NCI-H2171 (cell line): ENCODE data around the gene RIT1.

Source experiments
- DNase-seq: peaks from one replicate; lab custom pipeline; 2025; lab: John Stamatoyannopoulos, UW

The RIT1 gene

DNA sequence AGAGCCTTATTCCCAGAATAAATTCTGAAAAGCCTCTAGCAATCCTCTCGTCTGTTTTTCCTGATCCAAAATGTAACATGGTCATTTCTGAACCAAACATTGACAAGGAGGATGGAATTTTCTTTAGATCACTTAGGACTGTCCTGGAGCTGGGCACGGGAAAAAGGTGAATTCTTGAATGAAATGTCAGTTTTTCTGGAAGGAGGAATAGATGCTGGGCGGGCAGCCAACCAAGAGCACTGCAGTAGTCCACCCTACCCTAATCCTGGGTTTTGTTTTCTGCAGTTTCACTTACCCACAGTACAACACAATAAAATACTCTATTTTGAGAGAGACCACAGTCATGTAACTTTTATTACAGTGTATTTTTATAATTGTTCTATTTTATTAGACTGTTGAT lies 20.9 kb downstream of the RIT1 start:
- DNase-seq = no peak

DNA sequence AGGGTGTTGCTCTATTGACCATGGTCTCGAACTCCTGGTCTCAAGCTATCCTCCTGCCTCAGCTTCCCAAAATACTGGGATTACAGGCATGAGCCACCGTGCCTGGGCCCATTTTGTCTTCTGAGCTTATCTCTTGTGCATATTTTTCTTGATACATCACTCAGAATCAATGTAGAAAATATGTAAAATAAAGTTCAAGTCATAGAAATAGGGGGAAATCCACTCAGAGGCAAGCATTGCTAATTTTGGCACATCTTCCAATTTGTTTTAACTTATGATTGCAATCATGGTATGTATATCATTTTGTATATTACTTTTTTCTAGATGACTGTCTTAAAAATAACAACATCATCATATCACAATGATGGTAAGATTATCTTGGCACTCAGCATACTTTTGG lies 21.6 kb downstream of the RIT1 start:
- no peak for DNase-seq

DNA sequence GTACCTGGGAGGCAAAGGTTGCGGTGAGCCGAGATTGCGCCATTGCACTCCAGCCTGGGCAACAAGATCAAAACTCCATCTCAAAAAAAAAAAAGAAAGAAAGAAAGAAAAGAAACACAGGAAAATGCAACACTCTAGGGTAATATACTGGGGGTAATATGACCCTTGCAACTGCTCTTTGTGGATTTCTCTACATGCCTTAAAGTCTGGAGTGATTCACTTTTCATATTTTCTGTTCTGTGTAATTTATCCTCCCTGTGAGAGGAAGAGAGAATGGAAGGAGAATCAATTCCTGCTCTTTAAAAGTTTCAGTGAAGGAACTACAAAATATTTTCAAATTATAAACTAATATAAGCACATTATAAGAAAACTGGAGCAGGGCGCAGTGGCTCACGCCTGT lies 22.7 kb downstream of the RIT1 start:
- DNase-seq = no peak

DNA sequence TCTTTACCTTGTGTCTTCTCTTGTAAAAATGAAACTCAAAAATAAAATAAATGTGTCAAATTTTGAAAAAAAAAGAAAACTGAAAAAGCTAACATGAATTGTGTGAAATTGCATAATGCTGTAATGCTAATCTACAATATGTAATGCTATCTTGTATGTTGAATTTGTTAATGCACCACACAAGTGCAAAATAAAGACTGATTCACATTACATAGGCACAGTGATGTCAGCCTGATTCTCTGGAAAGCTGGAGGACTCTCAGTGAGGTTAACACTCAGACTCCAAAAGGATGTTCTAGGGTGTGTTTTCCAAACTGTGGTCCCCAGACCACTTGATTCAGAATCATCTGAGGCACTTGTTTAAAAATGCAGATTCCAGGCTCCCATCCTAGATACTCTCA lies 26.2 kb downstream of the RIT1 start:
- no peak for DNase-seq

DNA sequence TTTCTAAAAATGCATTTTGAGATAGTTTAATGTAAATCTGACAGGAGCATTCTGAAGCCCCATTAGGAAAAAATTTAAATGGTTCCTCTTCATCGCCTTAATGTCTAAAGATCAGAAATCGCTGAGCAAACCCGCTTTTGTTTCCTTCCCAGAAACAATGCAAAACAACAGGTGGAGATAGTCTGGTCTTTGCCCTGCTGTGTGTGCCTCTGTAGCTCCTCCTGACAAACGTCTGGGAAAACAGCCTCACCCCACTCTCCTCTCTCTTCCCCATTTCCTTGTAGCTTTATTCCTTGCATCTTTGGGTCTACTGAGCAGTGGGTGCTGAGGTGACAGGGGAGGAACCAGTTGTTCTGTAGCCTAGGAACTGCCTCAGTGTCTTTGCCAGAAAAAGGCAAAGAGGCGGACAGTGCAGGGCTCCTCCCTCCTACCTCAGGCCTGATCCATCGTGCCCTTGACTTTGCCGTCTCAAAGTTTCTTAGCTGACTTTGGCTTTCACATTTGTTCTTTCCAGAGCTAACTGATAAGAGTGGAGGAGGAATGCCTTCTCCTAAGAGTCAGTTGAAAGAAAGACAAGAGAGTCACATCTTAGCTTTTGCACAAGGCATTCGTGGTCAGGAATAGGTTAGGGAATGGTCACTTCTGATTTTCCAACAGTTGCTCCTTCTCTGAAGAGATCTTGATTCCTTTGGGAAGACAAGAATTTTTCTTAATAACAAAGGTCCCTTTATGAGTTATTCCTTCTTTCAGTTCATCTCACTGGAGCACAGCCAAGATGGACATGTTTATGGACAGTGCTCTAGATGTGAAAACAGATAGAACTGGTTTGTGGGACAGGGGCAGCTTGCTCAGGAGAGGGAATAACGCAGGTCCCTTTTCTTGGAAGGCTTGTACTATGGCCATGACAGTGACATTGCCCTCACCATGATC lies 26.9 kb downstream of the RIT1 start:
- no peak for DNase-seq

DNA sequence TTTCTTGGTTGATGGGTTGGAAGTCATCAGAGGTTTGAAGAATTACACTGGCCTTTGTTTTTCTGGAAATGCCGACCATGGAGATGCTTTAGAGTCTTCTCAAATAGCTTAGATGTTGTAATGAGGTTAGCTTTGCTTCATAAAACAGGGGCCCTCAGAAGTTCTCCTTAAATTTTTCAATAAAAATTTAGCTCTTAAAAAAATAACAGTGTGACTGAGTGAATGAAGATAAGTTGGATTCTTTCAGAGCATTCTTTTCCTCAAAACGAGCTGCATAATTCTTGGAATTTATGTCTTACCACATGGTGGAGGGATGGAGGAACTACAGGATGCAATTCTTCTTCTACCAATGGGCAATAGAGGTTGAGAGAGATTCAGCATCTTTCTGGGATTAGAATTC lies 28.4 kb downstream of the RIT1 start:
- DNase-seq = no peak

DNA sequence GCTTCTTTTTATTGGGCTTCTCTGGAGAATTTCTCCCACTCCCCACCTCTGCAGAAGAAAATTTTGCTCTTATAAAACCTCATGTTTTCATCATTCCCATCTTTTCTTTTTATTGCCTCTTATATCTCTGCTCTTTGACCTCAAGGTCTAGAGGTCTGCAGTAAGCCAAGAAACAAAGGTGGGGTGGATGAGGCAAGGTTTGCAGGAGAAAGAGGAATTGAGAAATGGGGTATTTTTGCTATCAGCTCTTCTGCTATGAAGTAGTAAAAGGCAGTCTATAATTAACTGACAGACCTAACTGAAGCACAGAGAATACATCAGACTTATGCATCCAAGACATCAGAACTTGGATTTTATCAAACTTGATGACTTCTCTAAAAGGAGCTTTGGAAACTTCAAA lies 28.9 kb downstream of the RIT1 start:
- no peak for DNase-seq

DNA sequence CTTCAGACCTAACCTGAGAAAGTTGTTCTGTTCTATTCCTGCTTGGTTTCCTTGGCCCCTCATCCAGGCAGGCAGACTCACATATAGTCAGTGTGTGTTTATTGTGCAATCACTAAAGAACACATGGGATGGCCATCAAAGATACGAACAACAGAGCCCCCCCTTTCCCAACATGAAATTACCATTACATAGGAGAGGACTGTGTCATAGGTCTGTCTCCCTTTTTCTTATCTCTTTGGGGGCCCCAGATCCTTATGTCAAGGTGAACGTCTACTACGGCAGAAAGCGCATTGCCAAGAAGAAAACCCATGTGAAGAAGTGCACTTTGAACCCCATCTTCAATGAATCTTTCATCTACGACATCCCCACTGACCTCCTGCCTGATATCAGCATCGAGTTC lies 30.2 kb downstream of the RIT1 start:
- DNase-seq = no peak

DNA sequence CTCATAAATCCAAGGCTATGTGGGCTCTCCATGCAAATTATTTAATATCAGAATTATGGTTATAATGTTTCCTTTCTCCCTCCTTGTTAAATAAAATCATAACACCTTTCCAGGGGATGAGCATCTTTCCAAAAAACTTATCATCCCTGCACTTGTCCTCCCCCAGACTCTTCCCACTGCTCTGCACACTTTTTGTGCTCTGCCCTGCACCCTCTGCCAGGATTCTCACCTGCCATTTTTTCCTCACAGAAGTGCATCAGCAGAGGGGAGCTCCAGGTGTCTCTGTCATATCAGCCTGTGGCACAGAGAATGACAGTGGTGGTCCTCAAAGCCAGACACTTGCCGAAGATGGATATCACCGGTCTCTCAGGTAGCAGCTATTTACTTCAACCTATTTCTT lies 30.9 kb downstream of the RIT1 start:
- DNase-seq = no peak

DNA sequence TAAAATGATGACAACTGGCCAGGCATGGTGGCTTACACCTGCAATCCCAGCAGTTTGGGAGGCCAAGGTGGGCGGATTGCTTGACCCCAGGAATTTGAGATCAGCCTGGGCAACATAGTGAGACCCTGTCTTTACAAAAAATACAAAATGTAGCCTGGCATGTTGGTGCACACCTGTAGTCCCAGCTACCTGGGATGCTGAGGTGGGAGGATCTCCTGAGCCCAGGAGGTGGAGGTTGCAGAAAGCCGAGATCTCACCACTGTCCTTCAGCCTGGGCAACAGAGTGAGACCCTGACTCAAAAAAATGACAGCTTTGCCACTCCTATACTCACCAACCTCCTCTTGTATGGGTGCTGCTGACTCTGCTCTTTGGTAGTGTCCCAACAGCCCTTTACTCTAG lies 33.2 kb downstream of the RIT1 start:
- no peak for DNase-seq

DNA sequence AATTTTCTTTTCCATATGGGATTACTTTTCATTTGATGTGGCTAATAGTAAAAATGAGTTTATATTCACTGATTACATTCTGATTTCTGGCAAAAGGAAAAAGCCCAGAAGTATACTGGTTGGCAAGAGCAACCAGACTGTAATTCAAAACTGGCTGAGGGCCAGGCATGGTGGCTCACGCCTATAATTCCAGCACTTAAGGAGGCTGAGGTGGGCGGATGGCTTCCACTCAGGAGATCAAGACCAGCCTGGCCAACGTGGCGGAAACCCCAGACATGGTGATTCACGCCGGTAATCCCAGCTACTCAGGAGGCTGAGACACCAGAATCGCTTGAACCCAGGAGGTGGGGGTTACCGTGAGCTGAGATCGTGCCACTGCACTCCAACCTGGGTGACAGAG lies 37.3 kb downstream of the RIT1 start:
- no peak for DNase-seq

DNA sequence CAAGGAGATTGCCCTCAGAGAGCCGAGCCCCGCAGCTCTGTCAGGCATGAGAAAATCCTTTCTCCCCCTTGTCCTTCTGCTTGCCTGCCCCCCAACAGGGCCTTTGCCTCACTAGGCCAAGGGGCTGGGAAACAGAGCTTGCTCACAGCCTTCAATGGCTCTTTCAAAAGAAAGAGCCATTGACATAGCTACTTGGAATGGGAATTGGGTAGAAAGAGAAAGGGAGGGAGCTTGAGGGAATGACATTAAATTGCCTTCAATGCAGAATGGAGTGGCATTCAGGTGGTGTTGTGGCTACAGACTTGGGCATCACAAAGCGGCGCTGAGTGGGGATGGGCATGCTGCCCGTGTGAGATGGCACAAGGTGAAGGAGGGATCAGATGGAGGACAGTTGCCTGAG lies 38.6 kb downstream of the RIT1 start:
- no peak for DNase-seq

DNA sequence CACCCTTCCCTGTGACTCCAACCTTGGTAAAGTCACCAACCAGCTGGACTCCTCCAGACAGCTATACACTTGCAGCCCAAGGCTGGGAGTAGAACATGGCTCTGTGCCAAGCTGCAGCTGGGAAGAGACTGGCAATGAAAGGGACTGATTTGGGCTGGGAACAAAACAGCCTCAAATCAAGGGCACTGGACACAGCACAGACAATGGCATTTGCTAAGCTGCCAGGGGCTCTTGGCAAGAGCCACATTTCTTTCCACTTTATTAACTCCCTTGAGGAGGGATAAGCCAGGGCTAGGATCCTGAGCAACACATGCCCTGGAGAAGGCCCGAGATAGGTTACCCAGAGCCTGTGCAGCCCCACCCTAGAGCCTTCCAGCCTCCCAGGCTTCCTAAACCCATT lies 39.8 kb downstream of the RIT1 start:
- peak; percentile 37 for DNase-seq

DNA sequence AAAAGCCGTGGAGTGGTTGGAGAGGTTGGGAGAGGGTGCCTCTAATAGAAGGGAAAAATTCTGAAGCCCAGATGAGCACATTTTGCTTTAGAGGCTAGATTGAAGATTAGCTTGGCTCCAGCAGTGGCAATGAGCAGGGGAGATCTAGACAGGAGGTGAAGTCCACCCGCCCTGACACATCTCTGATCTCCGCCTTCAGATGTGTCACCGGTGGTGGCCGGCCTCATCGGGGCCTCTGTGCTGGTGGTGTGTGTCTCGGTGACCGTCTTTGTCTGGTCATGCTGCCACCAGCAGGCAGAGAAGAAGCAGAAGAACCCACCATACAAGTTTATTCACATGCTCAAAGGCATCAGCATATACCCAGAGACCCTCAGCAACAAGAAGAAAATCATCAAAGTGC lies 43.4 kb downstream of the RIT1 start:
- DNase-seq = no peak

DNA sequence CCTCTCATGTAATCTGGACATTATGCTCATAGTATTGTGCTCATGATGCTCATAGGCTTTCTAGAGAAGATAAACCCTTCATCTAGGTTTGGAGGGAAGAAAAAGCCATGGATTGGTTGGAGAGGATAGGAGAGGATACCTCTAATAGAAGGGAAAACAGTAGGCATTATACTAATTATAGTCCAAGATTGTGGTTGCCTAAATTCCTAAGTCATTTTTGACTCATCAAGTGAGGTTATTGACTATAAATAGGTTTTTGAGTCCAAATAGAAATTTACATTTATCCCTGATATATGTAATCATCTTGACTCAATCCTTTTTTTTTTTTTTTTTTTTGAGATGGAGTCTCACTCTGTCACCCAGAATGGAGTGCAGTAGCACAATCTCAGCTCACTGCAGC lies 46.8 kb downstream of the RIT1 start:
- DNase-seq = no peak

DNA sequence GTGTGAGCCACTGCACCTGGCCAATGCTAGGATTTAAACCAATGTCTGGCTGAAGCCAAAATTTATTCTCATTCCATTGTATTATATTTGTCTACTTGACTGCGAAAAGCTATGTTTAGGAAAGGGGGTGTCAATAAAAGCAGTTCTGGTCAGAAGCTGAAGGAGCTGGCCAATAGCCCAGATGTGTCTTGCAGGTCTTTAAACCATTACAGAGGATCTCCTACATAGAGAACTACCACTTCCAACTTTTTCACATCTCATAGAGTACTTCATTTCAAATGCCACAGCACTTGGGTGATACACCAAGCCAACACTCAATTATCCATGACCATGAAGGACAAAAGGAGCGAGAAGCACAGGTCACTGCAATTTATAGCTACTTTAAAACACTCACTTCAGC lies 49.3 kb downstream of the RIT1 start:
- no peak for DNase-seq

DNA sequence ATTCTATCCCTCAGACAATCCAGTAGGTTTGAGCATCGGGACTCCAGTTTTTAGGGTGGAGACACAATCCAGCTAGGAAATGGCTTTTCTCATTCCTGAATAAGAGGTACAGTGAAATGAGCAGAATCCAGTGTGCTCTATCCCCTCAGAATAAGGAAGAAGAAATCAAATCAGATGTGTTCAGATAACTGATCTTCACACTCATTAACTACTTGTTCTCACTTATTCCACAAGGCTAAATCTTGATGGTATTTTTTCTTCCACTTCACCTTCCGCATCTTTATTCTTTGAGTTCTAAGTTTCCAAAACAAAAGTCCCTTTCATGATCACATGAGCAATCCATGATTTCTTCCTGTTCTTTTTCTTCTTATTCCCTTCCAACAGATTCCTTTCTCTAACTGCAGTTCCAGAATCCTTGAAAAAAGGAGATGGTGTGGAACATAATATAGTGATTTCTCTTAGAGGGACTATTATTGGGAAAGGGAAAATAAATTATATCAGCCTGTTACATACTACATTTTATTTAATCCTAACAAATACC lies 50.1 kb downstream of the RIT1 start:
- no peak for DNase-seq

DNA sequence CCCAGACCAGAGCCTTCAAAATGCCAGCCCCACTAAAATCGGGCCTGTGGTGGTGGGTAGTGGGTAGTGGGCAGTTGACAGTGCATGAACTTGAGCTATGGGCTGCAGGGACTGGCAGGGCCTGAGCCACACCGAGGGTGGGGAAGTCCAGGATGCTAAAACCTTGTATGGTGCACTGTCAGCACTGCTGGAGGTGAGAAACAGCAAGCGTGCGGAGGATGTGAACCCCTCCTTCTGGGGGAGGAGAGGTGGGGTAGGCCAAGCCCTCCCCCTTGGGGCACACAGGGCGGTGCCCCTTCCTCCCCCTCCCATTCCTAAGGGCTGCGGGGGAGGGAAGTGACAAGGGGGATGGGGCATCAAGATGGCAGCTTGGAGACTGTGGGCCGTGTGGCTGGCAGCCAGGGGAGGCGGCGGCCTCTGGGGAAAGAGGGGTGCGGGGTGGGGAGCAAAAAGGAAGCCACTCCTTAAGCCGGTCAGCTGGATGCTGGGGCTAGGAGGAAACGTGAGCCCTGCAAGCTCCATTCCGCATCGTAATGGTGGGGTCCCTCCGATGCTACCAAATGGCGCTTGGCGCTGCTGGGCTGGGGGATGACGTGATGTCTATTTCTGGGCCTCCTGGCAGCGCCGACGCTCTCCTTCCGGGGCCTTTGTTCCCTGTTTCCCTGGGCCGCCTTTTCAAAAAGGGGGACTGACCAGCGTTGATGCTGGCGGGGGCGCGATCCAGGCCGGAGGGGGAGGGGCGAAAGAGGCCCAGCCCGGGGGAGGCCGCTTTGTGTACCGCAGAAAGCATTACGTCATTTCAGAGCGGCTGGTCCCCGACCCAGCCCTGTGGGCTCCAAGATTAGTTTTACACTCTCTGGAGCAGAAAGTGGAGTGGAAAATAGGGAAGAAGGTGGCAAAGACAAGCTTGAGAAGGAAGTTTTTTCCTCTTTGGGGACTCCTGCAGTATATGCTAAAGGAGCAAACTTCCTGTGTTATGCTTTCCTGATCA lies 51.0 kb downstream of the RIT1 start:
- DNase-seq = peak; percentile 94

DNA sequence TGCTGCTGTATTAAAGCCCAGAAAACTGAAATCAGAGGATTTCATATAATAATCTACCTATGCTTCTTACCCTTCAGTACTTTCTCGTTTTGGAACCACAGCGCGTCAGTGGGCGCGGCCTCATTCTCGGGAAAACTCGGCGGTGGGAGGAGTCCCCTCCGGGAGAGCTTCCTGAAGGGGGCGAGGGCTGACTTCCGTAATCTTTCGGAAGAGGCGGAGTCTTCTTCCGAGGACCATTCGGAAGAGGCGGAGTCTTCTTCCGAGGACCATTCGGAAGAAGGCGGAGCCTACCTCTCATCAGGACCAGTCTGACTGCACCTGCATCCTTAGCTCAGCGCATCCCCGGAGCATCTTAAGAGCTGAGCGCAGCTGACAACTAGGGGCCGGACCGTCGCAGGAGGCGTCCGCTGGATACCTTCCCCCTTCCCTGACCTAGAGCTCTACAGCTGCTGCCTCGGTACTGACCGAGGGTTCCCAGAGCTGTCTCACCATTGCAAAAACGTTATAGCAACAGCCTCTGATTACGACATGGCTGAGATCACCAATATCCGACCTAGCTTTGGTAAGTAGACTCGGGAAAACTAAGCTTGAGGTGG lies 51.8 kb downstream of the RIT1 start, which contains the start of gene SYT11:
Gene SYT11, plus strand, starts transcription at position 334 of the 596 bp plus-strand sequence. Its CDS starts 195 bp downstream, at position 529.
- DNase-seq = peak; percentile 99

DNA sequence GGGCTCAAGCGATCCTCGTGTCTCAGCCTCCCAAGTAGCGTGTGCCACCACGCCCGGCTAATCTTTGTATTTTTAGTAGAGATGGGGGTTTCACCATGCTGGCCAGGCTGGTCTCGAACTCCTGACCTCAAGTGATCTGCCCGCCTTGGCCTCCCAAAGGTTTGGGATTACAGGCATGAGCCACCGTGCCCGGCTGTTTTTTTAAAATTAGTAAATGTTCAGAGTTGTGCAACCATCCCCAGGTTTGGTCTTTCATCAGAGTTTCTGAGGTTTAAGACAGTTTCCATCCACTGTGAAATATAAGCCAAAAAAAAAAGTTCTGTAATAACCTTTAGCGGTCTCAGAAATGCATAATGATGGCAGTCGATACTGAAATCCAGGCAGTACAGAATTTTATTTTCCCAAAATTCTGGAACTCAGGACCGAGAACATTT lies 52.3 kb downstream of the RIT1 start:
- DNase-seq = peak; percentile 57

DNA sequence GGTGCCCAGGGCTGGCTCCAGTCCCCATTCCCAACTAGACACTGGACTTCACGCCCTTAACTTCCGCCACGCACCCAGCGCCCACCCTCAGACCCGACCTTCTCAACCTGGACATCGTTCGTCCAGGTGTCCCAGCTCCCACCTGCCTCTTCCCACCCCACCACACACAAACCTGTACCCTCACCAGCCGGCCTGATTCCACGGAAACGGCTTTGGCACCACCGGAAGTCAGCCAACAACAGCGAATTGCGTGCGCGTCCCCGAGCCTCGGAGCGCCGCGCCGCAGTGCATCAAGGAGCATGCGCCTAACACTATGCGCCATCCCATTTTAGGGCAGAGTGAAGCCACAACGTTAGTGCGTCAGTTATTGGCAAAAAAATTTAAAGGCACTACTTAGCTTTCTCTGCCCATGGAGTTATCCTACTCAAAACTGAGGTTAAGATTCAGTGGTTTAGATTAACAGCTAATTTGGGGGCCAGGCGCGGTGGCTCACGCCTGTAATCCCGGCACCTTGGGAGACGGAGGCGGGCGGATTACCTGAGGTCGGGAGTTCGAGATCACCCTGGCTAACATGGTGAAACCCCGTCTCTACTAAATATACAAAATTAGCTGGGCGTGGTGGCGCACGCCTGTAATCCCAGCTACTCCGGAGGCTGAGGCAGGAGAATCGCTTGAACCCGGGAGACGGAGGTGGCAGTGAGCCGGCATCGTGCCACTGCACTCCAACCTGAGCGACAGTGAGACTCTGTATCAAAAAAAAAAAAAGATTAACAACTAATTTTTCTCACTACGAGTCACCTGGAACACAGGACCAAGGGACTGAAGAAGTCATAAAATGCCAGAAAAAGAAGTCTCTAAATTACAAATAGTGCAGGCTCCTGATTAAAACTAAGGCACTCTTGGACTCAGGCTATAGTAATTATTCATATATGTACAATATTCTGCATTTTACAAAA lies 53.9 kb downstream of the RIT1 start, which contains the start of gene GON4L:
Gene GON4L, minus strand, starts transcription at position 240 of the 956 bp plus-strand sequence. CDS start 3,434 bp downstream, outside the sequence.
- DNase-seq = peak; percentile 94
